Liver (tissue), 3 donors: ENCODE measurements around the gene C10orf120.

Experiments
- EGR1 ChIP-seq, 2 donors: IDR thresholded peaks; 2 replicates each; pipeline ENCODE4 v1.6.1; 2016 to 2018; ENCODE audit warnings: antibody characterized with exemption in 2 of 2, low read depth in 2 of 2
- HNF4G ChIP-seq: IDR thresholded peaks from 2 replicates; pipeline ENCODE4 v1.6.1; 2016; ENCODE audit warnings: antibody characterized with exemption
- JUND ChIP-seq, 2 donors: IDR thresholded peaks; 2 replicates each; pipeline ENCODE4 v1.6.1; 2016; ENCODE audit warnings: antibody characterized with exemption in 2 of 2
- RAD21 ChIP-seq, 2 donors: IDR thresholded peaks; 2 replicates each; pipeline ENCODE4 v1.6.1; 2016; ENCODE audit warnings: antibody characterized with exemption in 2 of 2, mild to moderate bottlenecking in 2 of 2
- SP1 ChIP-seq: IDR thresholded peaks from 2 replicates; pipeline ENCODE4 v1.6.1; 2018; ENCODE audit warnings: antibody characterized with exemption, mild to moderate bottlenecking
- TAF1 ChIP-seq: conservative IDR thresholded peaks from 2 replicates; pipeline ENCODE4 v1.6.1; 2016; ENCODE audit warnings: antibody characterized with exemption, mild to moderate bottlenecking
- YY1 ChIP-seq: IDR thresholded peaks from 2 replicates; pipeline ENCODE4 v1.6.1; 2016; ENCODE audit warnings: antibody characterized with exemption, mild to moderate bottlenecking
- TF ChIP-seq, protein P1 (sequence below): fragments of 150-350 bp; IDR thresholded peaks from 2 replicates; pipeline ENCODE4 v1.5.1; 2017; ENCODE audit warnings: improper control_type of control experiment, low read depth, low read length; ENCODE audit not compliant: missing input control
- TF ChIP-seq, protein P2 (sequence below): IDR thresholded peaks from 2 replicates; pipeline ENCODE4 v1.6.1; 2016; ENCODE audit warnings: antibody characterized with exemption
- TF ChIP-seq, protein P3 (sequence below): IDR thresholded peaks from 2 replicates; pipeline ENCODE4 v1.6.1; 2016; ENCODE audit warnings: antibody characterized with exemption
- TF ChIP-seq, protein P4 (sequence below): IDR thresholded peaks from 2 replicates; pipeline ENCODE4 v1.6.1; 2016; ENCODE audit warnings: antibody characterized with exemption, mild to moderate bottlenecking
- donor health status: healthy.
- donor health status: healthy.

DNA sequence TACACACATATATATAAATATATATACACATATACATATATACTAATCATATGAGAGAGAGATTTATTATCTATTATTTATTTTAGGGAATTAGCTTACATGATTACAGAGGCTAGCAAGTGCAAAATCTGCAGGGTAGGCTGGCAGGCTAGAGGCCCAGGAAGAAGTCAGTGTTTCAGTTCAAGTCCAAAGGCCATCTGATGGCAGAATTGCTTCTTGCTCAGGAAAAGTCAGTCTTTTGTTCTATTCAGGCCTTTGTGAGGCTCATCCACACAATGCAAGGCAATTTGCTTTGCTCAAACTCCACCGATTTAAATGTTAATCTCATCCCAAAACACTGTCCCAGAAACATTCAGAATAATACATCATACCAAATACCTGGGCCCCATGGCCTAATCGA is 2.6 kb upstream of the C10orf120 start:
- TF ChIP-seq, protein P1, sequence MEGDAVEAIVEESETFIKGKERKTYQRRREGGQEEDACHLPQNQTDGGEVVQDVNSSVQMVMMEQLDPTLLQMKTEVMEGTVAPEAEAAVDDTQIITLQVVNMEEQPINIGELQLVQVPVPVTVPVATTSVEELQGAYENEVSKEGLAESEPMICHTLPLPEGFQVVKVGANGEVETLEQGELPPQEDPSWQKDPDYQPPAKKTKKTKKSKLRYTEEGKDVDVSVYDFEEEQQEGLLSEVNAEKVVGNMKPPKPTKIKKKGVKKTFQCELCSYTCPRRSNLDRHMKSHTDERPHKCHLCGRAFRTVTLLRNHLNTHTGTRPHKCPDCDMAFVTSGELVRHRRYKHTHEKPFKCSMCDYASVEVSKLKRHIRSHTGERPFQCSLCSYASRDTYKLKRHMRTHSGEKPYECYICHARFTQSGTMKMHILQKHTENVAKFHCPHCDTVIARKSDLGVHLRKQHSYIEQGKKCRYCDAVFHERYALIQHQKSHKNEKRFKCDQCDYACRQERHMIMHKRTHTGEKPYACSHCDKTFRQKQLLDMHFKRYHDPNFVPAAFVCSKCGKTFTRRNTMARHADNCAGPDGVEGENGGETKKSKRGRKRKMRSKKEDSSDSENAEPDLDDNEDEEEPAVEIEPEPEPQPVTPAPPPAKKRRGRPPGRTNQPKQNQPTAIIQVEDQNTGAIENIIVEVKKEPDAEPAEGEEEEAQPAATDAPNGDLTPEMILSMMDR = no peak
- no peak for TF ChIP-seq SP1
- no peak for TF ChIP-seq TAF1
- TF ChIP-seq JUND (IDR thresholded peaks at IDR 0.05) = no peak
- TF ChIP-seq HNF4G = no peak
- TF ChIP-seq, protein P2, sequence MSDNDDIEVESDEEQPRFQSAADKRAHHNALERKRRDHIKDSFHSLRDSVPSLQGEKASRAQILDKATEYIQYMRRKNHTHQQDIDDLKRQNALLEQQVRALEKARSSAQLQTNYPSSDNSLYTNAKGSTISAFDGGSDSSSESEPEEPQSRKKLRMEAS = no peak
- TF ChIP-seq, protein P3, sequence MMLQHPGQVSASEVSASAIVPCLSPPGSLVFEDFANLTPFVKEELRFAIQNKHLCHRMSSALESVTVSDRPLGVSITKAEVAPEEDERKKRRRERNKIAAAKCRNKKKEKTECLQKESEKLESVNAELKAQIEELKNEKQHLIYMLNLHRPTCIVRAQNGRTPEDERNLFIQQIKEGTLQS = no peak
- no peak for TF ChIP-seq YY1
- TF ChIP-seq RAD21 (IDR thresholded peaks at IDR 0.05) = no peak
- TF ChIP-seq, protein P4, sequence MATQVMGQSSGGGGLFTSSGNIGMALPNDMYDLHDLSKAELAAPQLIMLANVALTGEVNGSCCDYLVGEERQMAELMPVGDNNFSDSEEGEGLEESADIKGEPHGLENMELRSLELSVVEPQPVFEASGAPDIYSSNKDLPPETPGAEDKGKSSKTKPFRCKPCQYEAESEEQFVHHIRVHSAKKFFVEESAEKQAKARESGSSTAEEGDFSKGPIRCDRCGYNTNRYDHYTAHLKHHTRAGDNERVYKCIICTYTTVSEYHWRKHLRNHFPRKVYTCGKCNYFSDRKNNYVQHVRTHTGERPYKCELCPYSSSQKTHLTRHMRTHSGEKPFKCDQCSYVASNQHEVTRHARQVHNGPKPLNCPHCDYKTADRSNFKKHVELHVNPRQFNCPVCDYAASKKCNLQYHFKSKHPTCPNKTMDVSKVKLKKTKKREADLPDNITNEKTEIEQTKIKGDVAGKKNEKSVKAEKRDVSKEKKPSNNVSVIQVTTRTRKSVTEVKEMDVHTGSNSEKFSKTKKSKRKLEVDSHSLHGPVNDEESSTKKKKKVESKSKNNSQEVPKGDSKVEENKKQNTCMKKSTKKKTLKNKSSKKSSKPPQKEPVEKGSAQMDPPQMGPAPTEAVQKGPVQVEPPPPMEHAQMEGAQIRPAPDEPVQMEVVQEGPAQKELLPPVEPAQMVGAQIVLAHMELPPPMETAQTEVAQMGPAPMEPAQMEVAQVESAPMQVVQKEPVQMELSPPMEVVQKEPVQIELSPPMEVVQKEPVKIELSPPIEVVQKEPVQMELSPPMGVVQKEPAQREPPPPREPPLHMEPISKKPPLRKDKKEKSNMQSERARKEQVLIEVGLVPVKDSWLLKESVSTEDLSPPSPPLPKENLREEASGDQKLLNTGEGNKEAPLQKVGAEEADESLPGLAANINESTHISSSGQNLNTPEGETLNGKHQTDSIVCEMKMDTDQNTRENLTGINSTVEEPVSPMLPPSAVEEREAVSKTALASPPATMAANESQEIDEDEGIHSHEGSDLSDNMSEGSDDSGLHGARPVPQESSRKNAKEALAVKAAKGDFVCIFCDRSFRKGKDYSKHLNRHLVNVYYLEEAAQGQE = no peak
- no peak for TF ChIP-seq EGR1 (IDR thresholded peaks at IDR 0.05; ENCODE audit: low read depth in 2 of 2)
